Astrocyte (in vitro differentiated cells and primary cell): ENCODE data around the gene DHX36. TPM values are rescaled to one million over a fixed set of nuclear protein-coding genes. Genes with fewer than 3 reads are reported as not detected.

Experiments used
- DNase-seq: peaks from one replicate; pipeline ENCODE4 v3.0.0-alpha.2; 2010; ENCODE audit warnings: low read depth
- FAIRE-seq: peaks from 2 replicates; lab custom pipeline; 2011; peaks lifted over from hg19 to GRCh38; lab: Jason Lieb, UNC
- H2AFZ ChIP-seq: 2 replicates; pipeline ENCODE4 v1.6.0; 2012; ENCODE audit warnings: low read depth, low read length, inconsistent platforms
- H3K27ac ChIP-seq: 2 replicates; pipeline ENCODE4 v1.5.1; 2011; ENCODE audit warnings: low read depth, low read length, inconsistent platforms
- H3K27me3 ChIP-seq: 2 replicates; pipeline ENCODE4 v1.6.0; 2011; ENCODE audit warnings: low read length, inconsistent platforms; ENCODE audit not compliant: insufficient read depth
- H3K36me3 ChIP-seq: 2 replicates; pipeline ENCODE4 v1.5.1; 2011; ENCODE audit warnings: low read length, inconsistent platforms; ENCODE audit not compliant: insufficient read depth
- H3K4me1 ChIP-seq: 2 replicates; pipeline ENCODE4 v1.5.1; 2011; ENCODE audit warnings: low read length, inconsistent platforms; ENCODE audit not compliant: insufficient read depth
- H3K4me2 ChIP-seq: 2 replicates; pipeline ENCODE4 v1.6.0; 2012; ENCODE audit warnings: low read length, inconsistent platforms
- H3K4me3 ChIP-seq: 2 replicates; pipeline ENCODE4 v1.5.1; 2011; ENCODE audit warnings: low read depth, mild to moderate bottlenecking, low read length, inconsistent platforms; ENCODE audit not compliant: insufficient read depth
- H3K79me2 ChIP-seq: 2 replicates; pipeline ENCODE4 v1.6.0; 2012; ENCODE audit warnings: mild to moderate bottlenecking, low read length, inconsistent platforms; ENCODE audit not compliant: insufficient read depth
- H3K9ac ChIP-seq: 2 replicates; pipeline ENCODE4 v1.6.0; 2012; ENCODE audit warnings: mild to moderate bottlenecking, low read length, inconsistent platforms
- H3K9me3 ChIP-seq: 2 replicates; pipeline ENCODE4 v1.5.1; 2012; ENCODE audit warnings: low read depth, mild to moderate bottlenecking, low read length, inconsistent platforms; ENCODE audit not compliant: insufficient read depth
- H4K20me1 ChIP-seq: 2 replicates; pipeline ENCODE4 v1.6.0; 2012; ENCODE audit warnings: low read length, inconsistent platforms; ENCODE audit not compliant: insufficient read depth
- H3K27ac Mint-ChIP-seq: one replicate; pipeline ENCODE4 v1.8.0; 2021; ENCODE audit warnings: mild to moderate bottlenecking, mixed read lengths; ENCODE audit not compliant: unreplicated experiment
- H3K27me3 Mint-ChIP-seq: one replicate; pipeline ENCODE4 v1.8.0; 2021; ENCODE audit warnings: low read depth, mixed read lengths; ENCODE audit not compliant: unreplicated experiment
- H3K36me3 Mint-ChIP-seq: one replicate; pipeline ENCODE4 v1.8.0; 2021; ENCODE audit warnings: low read depth, mixed read lengths; ENCODE audit not compliant: unreplicated experiment
- H3K4me1 Mint-ChIP-seq: one replicate; pipeline ENCODE4 v1.8.0; 2021; ENCODE audit warnings: low read depth, mixed read lengths; ENCODE audit not compliant: unreplicated experiment
- H3K4me3 Mint-ChIP-seq: one replicate; pipeline ENCODE4 v1.8.0; 2021; ENCODE audit warnings: mild to moderate bottlenecking, moderate library complexity, mixed read lengths; ENCODE audit not compliant: unreplicated experiment
- H3K9me3 Mint-ChIP-seq: one replicate; pipeline ENCODE4 v1.8.0; 2021; ENCODE audit warnings: mild to moderate bottlenecking, mixed read lengths; ENCODE audit not compliant: unreplicated experiment
- CTCF ChIP-seq: IDR thresholded peaks from 2 replicates; pipeline ENCODE4 v1.5.1; 2011; ENCODE audit warnings: low read depth, mild to moderate bottlenecking, inconsistent platforms, low read length, moderate library complexity; ENCODE audit not compliant: insufficient read depth
- EZH2 ChIP-seq: IDR thresholded peaks from 2 replicates; pipeline ENCODE4 v1.6.1; 2012; ENCODE audit warnings: mild to moderate bottlenecking, low read length, inconsistent platforms; ENCODE audit not compliant: insufficient read depth
- total RNA-seq: library from RNA; stranded (reverse); gene quantifications from 2 replicates; pipeline ENCODE4 v1.2.1, GENCODE V29; 2021

DHX36 gene
- total RNA-seq, 1 donor from 2014 or later, result 68.9 TPM

- Mint-ChIP-seq H3K4me3 (no peak overlapping the region), H3K36me3 (peaks cover 10% of the 10 kb centered on the region), H3K27ac (no peak overlapping the region), H3K27me3 (no peaks in the 10 kb centered on the region), H3K4me1 (peaks cover 2% of the 10 kb centered on the region), H3K9me3 (no peaks in the 10 kb centered on the region)
- H3K36me3 ChIP-seq, result peaks cover 29% of the 10 kb centered on the region
- FAIRE-seq, result no peak
- H3K9ac ChIP-seq, result no peak overlapping the region
- H3K27ac ChIP-seq, result no peak overlapping the region
- H3K4me1 ChIP-seq, result no peaks in the 10 kb centered on the region
- H3K79me2 ChIP-seq, result no peaks in the 10 kb centered on the region
- no peak for DNase-seq
- H2AFZ ChIP-seq, result no peak overlapping the region
- H3K9me3 ChIP-seq, result no peaks in the 10 kb centered on the region
- no peak for TF ChIP-seq CTCF
- no peak for TF ChIP-seq EZH2
- no peak overlapping the region for H3K4me3 ChIP-seq
- H3K4me2 ChIP-seq, result no peak overlapping the region
- no peaks in the 10 kb centered on the region for H3K27me3 ChIP-seq
- H4K20me1 ChIP-seq, result no peaks in the 10 kb centered on the region
Observed at GRCh38 chr3:154251610-154252009, 72.7 kb downstream of the DHX36 start.

- no peaks in the 10 kb centered on the region for H3K4me1 ChIP-seq
- H4K20me1 ChIP-seq, result no peaks in the 10 kb centered on the region
- TF ChIP-seq EZH2 (no peak), CTCF (no peak)
- no peak for FAIRE-seq
- Mint-ChIP-seq H3K4me3 (no peak overlapping the region), H3K36me3 (peaks cover 13% of the 10 kb centered on the region), H3K4me1 (peaks cover 6% of the 10 kb centered on the region), H3K27me3 (no peaks in the 10 kb centered on the region), H3K27ac (no peak overlapping the region), H3K9me3 (no peaks in the 10 kb centered on the region)
- no peaks in the 10 kb centered on the region for H3K27me3 ChIP-seq
- no peaks in the 10 kb centered on the region for H3K79me2 ChIP-seq
- no peak overlapping the region for H3K4me3 ChIP-seq
- H3K9ac ChIP-seq, result no peak overlapping the region
- no peaks in the 10 kb centered on the region for H3K9me3 ChIP-seq
- H3K27ac ChIP-seq, result no peak overlapping the region
- no peak overlapping the region for H3K4me2 ChIP-seq
- no peak for DNase-seq
- H2AFZ ChIP-seq, result no peak overlapping the region
- H3K36me3 ChIP-seq, result peaks cover 25% of the 10 kb centered on the region
Observed at GRCh38 chr3:154250291-154250690, 74.0 kb downstream of the DHX36 start.

- Mint-ChIP-seq H3K4me3 (no peak overlapping the region), H3K27me3 (no peaks in the 10 kb centered on the region), H3K36me3 (peaks cover 12% of the 10 kb centered on the region), H3K9me3 (no peaks in the 10 kb centered on the region), H3K27ac (no peak overlapping the region), H3K4me1 (peaks cover 18% of the 10 kb centered on the region)
- Histone ChIP-seq H4K20me1 (no peaks in the 10 kb centered on the region), H3K4me3 (no peak overlapping the region), H2AFZ (no peak overlapping the region), H3K79me2 (no peaks in the 10 kb centered on the region), H3K9me3 (no peaks in the 10 kb centered on the region), H3K4me1 (peaks cover 15% of the 10 kb centered on the region), H3K27me3 (no peaks in the 10 kb centered on the region), H3K9ac (no peak overlapping the region), H3K36me3 (peaks cover 14% of the 10 kb centered on the region), H3K4me2 (no peak overlapping the region), H3K27ac (no peak overlapping the region)
- FAIRE-seq, result no peak
- DNase-seq, result no peak
- no peak for TF ChIP-seq EZH2
- no peak for TF ChIP-seq CTCF
Observed at GRCh38 chr3:154247806-154248415, 76.4 kb downstream of the DHX36 start.
